T-cell (primary cell): ENCODE data around the gene SMC1B. TPM values are rescaled to one million over a fixed set of nuclear protein-coding genes. Genes with fewer than 3 reads are reported as not detected.

Experiments
- ATAC-seq, 4 experiments: fragments of 200-7000 bp in 3 of 4; fragments of 150-1000 bp in 1 of 4; cut with Tn5 transposase; replicated peaks in 1 of 4; 1 replicate in 3 of 4; 2 replicates in 1 of 4; pipeline ENCODE4 v1.10.0; 2021; ENCODE audit warnings: moderate library complexity in 3 of 4, mild to moderate bottlenecking in 2 of 4, moderate number of reproducible peaks in 1 of 4
- CTCF ChIA-PET, 2 donors: fragments of 300-600 bp; sonication (Branson Sonifier 250); formaldehyde crosslinking; loops; one replicate each; lab custom pipeline; 2022; ENCODE audit warnings: antibody characterized with exemption in 2 of 2; lab: Charles Lee
- POLR2A ChIA-PET, 2 donors: fragments of 300-600 bp; sonication (Branson Sonifier 250); formaldehyde crosslinking; loops; one replicate each; lab custom pipeline; 2022; ENCODE audit warnings: antibody characterized with exemption in 2 of 2; lab: Charles Lee
- DNase-seq, 35 experiments: peaks; one replicate each; pipeline versions ENCODE4 v3.0.0 to v3.0.0-alpha.2; 2013 to 2023
- H3K27ac ChIP-seq: one replicate; pipeline ENCODE4 v1.5.1; 2013; ENCODE audit warnings: low read length
- H3K27me3 ChIP-seq, 2 experiments: replicated peaks in 1 of 2; 1 replicate in 1 of 2; 2 replicates in 1 of 2; pipeline versions ENCODE4 v1.6.1 to v1.7.0; 2013; ENCODE audit warnings: low read length in 1 of 2, mixed read lengths in 1 of 2; ENCODE audit not compliant: control insufficient read depth in 2 of 2, insufficient read depth in 2 of 2; ENCODE audit errors: extremely low read depth in 1 of 2
- H3K36me3 ChIP-seq, 2 donors: 1 replicate in 1 of 2; 2 replicates in 1 of 2; pipeline versions ENCODE4 v1.6.1 to v1.7.0; 2013; ENCODE audit warnings: low read length in 1 of 2; ENCODE audit not compliant: control insufficient read depth in 2 of 2, insufficient read depth in 1 of 2; ENCODE audit errors: extremely low read depth in 1 of 2
- H3K4me1 ChIP-seq, 2 experiments: 1 replicate in 1 of 2; 2 replicates in 1 of 2; pipeline versions ENCODE4 v1.6.1 to v1.7.0; 2013; ENCODE audit warnings: low read length in 2 of 2, mixed read lengths in 1 of 2; ENCODE audit not compliant: insufficient read depth in 2 of 2, control insufficient read depth in 1 of 2; ENCODE audit errors: extremely low read depth in 1 of 2
- H3K4me3 ChIP-seq, 2 donors: 1 replicate in 1 of 2; 2 replicates in 1 of 2; pipeline versions ENCODE4 v1.5.1 to v1.7.0; 2013; ENCODE audit warnings: mild to moderate bottlenecking in 2 of 2, low read length in 1 of 2, moderate library complexity in 1 of 2; ENCODE audit not compliant: control insufficient read depth in 1 of 2; ENCODE audit errors: extremely low read depth in 1 of 2
- H3K9me3 ChIP-seq: 2 replicates; pipeline ENCODE4 v1.7.0; 2013
- H3K27ac Mint-ChIP-seq, 2 donors: one replicate each; pipeline ENCODE4 v1.8.0; 2020 to 2021; ENCODE audit warnings: mild to moderate bottlenecking in 2 of 2, mixed read lengths in 2 of 2
- H3K27me3 Mint-ChIP-seq, 2 donors: one replicate each; pipeline ENCODE4 v1.8.0; 2021 to 2022; ENCODE audit warnings: mixed read lengths in 2 of 2
- H3K36me3 Mint-ChIP-seq: one replicate; pipeline ENCODE4 v1.8.0; 2021; ENCODE audit warnings: mixed read lengths
- H3K4me1 Mint-ChIP-seq, 3 donors: one replicate each; pipeline ENCODE4 v1.8.0; 2020 to 2022; ENCODE audit warnings: mixed read lengths in 3 of 3, mild to moderate bottlenecking in 1 of 3
- H3K4me3 Mint-ChIP-seq, 3 donors: one replicate each; pipeline ENCODE4 v1.8.0; 2020 to 2022; ENCODE audit warnings: mild to moderate bottlenecking in 3 of 3, mixed read lengths in 3 of 3, moderate library complexity in 3 of 3
- H3K9me3 Mint-ChIP-seq, 3 donors: one replicate each; pipeline ENCODE4 v1.8.0; 2020 to 2022; ENCODE audit warnings: mixed read lengths in 3 of 3
- WGBS: methylation state at CpG from one replicate; pipeline ENCODE4 v1.1.5; 2013; ENCODE audit warnings: missing lambda C conversion rate; ENCODE audit not compliant: insufficient coverage; 5-methylcytosine and 5-hydroxymethylcytosine counted together
- total RNA-seq, 35 experiments: library from RNA in 6 of 35; stranded (reverse) in 6 of 35; fragments of 120-200 nt in 1 of 35; gene quantifications; one replicate each; pipeline versions ENCODE4 v1.2.1 to v1.2.4 and lab custom pipeline; 2013 to 2026

SMC1B gene
- total RNA-seq, 5 donors from 2014 or later (not counting 1 experiment from before 2014, with no cell fraction given): 0.06 to 0.12 (median 0.06) TPM; not detected in 2

- no peak overlapping the region for H3K27ac Mint-ChIP-seq
- no peaks in the 10 kb centered on the region for H3K36me3 ChIP-seq
- H3K4me1 ChIP-seq: peaks cover 0 to 2% of the 10 kb centered on the region in 2 experiments
- H3K4me1 Mint-ChIP-seq: peaks cover 0 to 9% (median 3%) of the 10 kb centered on the region in 3 donors
- ChIA-PET POLR2A (interaction anchor here in 1 of 2 donors (0.5 kb wide), 1 partner anchor 175 kb away, joined by 3 read pairs; no protein-coding TSS in a partner anchor), CTCF (no interaction called here)
- H3K27me3 ChIP-seq: peaks cover 0 to 1% of the 10 kb centered on the region in 2 experiments
- no peak for ATAC-seq
- H3K27me3 Mint-ChIP-seq: peaks cover 0 to under 1% of the 10 kb centered on the region in 2 donors
- no peaks in the 10 kb centered on the region for H3K9me3 Mint-ChIP-seq
- 97% methylated on average over 6 of the region's 6 CpGs for WGBS
- H3K27ac ChIP-seq: no peak overlapping the region
- H3K4me3 ChIP-seq: no peak overlapping the region
- H3K9me3 ChIP-seq: no peaks in the 10 kb centered on the region
- DNase-seq: no peak
- no peaks in the 10 kb centered on the region for H3K36me3 Mint-ChIP-seq
- no peak overlapping the region for H3K4me3 Mint-ChIP-seq
Measured at GRCh38 chr22:45418770-45419138, 5.4 kb upstream of the SMC1B start.

- no peaks in the 10 kb centered on the region for H3K36me3 ChIP-seq
- no peak for ATAC-seq
- WGBS: 96% methylated on average over 8 of the region's 16 CpGs
- H3K4me3 ChIP-seq: no peak overlapping the region
- no peaks in the 10 kb centered on the region for H3K9me3 Mint-ChIP-seq
- H3K36me3 Mint-ChIP-seq: no peaks in the 10 kb centered on the region
- H3K27ac ChIP-seq: no peak overlapping the region
- H3K4me1 ChIP-seq: peaks cover 0 to 8% of the 10 kb centered on the region in 2 experiments
- H3K27ac Mint-ChIP-seq: no peak overlapping the region
- DNase-seq: no peak
- no peaks in the 10 kb centered on the region for H3K9me3 ChIP-seq
- peaks cover 0 to 14% (median 7%) of the 10 kb centered on the region in 3 donors for H3K4me1 Mint-ChIP-seq
- peaks cover 0 to 2% of the 10 kb centered on the region in 2 experiments for H3K27me3 ChIP-seq
- CTCF ChIA-PET: no interaction called here
- POLR2A ChIA-PET: interaction anchor here in 1 of 2 donors (0.5 kb wide), 1 partner anchor 175 kb away, joined by 3 read pairs; no protein-coding TSS in a partner anchor
- H3K27me3 Mint-ChIP-seq: peaks cover 0 to 1% of the 10 kb centered on the region in 2 donors
- H3K4me3 Mint-ChIP-seq: no peak overlapping the region
Measured at GRCh38 chr22:45418056-45418769, 4.8 kb upstream of the SMC1B start.

GRCh38 chr22:45413013-45413367, 409 bp downstream of the SMC1B start:
- H3K4me1 Mint-ChIP-seq: peaks cover 0 to 20% (median 10%) of the 10 kb centered on the region in 3 donors
- no peaks in the 10 kb centered on the region for H3K36me3 ChIP-seq
- WGBS: 84% methylated on average over 20 of the region's 27 CpGs
- H3K27me3 Mint-ChIP-seq: peaks cover 0 to 1% of the 10 kb centered on the region in 2 donors
- peaks cover 0 to 5% (median 1%) of the 10 kb centered on the region in 3 donors for H3K9me3 Mint-ChIP-seq
- H3K9me3 ChIP-seq: no peaks in the 10 kb centered on the region
- H3K4me3 Mint-ChIP-seq: peak overlapping the region; percentile 13 to 65 (median 62)
- H3K4me3 ChIP-seq: peak overlapping the region; percentile 35 to 63
- H3K27ac Mint-ChIP-seq: no peak overlapping the region
- ChIA-PET POLR2A (interaction anchor here in 1 of 2 donors (0.7 kb wide), 1 partner anchor 236 kb away, joined by 3 read pairs; no protein-coding TSS in a partner anchor), CTCF (no interaction called here)
- H3K27ac ChIP-seq: no peak overlapping the region
- ATAC-seq: peak in 1 of 4 experiments; percentile 11
- no peaks in the 10 kb centered on the region for H3K36me3 Mint-ChIP-seq
- H3K4me1 ChIP-seq: peaks cover 0 to 14% of the 10 kb centered on the region in 2 experiments
- peak in 1 of 35 experiments; percentile 7 for DNase-seq
- H3K27me3 ChIP-seq: peaks cover 0 to 7% of the 10 kb centered on the region in 2 experiments

GRCh38 chr22:45407793-45408192, 5.6 kb downstream of the SMC1B start:
- Mint-ChIP-seq H3K27ac (no peak overlapping the region), H3K4me3 (no peak overlapping the region), H3K9me3 (peaks cover 1 to 14% (median 4%) of the 10 kb centered on the region in 3 donors), H3K4me1 (peaks cover 0 to 5% (median 2%) of the 10 kb centered on the region in 3 donors), H3K36me3 (peaks cover 3% of the 10 kb centered on the region), H3K27me3 (peaks cover 0 to 2% of the 10 kb centered on the region in 2 donors)
- Histone ChIP-seq H3K9me3 (no peaks in the 10 kb centered on the region), H3K36me3 (no peaks in the 10 kb centered on the region), H3K4me1 (peaks cover 0 to 2% of the 10 kb centered on the region in 2 experiments), H3K27ac (no peak overlapping the region), H3K27me3 (peaks cover 0 to 3% of the 10 kb centered on the region in 2 experiments), H3K4me3 (no peak overlapping the region)
- CTCF ChIA-PET: no interaction called here
- POLR2A ChIA-PET: no interaction called here
- no peak for ATAC-seq
- WGBS: no CpG with 5 or more reads among the region's 5 CpGs
- no peak for DNase-seq

- WGBS: no CpG with 5 or more reads among the region's 3 CpGs
- Mint-ChIP-seq H3K27ac (no peak overlapping the region), H3K4me3 (no peak overlapping the region), H3K4me1 (no peaks in the 10 kb centered on the region), H3K36me3 (no peaks in the 10 kb centered on the region), H3K9me3 (peaks cover 0 to 4% (median 0%) of the 10 kb centered on the region in 3 donors), H3K27me3 (peaks cover 0 to 2% of the 10 kb centered on the region in 2 donors)
- no peak overlapping the region for H3K27ac ChIP-seq
- no peaks in the 10 kb centered on the region for H3K36me3 ChIP-seq
- DNase-seq (no peak), ATAC-seq (no peak)
- ChIA-PET CTCF (no interaction called here), POLR2A (interaction anchor here in 1 of 2 donors (0.6 kb wide), 1 partner anchor 69 kb away, joined by 14 read pairs; no protein-coding TSS in a partner anchor)
- no peak overlapping the region for H3K4me3 ChIP-seq
- no peaks in the 10 kb centered on the region for H3K9me3 ChIP-seq
- no peaks in the 10 kb centered on the region for H3K4me1 ChIP-seq
- peaks cover 0 to 6% of the 10 kb centered on the region in 2 experiments for H3K27me3 ChIP-seq
Measured at GRCh38 chr22:45402466-45402985, 10.9 kb downstream of the SMC1B start.

- Histone ChIP-seq H3K9me3 (no peaks in the 10 kb centered on the region), H3K27me3 (peaks cover 0 to 6% of the 10 kb centered on the region in 2 experiments), H3K27ac (no peak overlapping the region), H3K4me3 (no peak overlapping the region), H3K4me1 (no peaks in the 10 kb centered on the region), H3K36me3 (no peaks in the 10 kb centered on the region)
- DNase-seq (no peak), ATAC-seq (no peak)
- H3K9me3 Mint-ChIP-seq: no peaks in the 10 kb centered on the region
- POLR2A ChIA-PET: no interaction called here
- CTCF ChIA-PET: no interaction called here
- WGBS: 91% methylated on average over 5 of the region's 5 CpGs
- no peaks in the 10 kb centered on the region for H3K36me3 Mint-ChIP-seq
- H3K4me3 Mint-ChIP-seq: no peak overlapping the region
- H3K27me3 Mint-ChIP-seq: peaks cover 0 to 5% of the 10 kb centered on the region in 2 donors
- no peaks in the 10 kb centered on the region for H3K4me1 Mint-ChIP-seq
- H3K27ac Mint-ChIP-seq: no peak overlapping the region
Measured at GRCh38 chr22:45399712-45400445, 13.5 kb downstream of the SMC1B start.
